ENCODE measurements around the gene KRT1.

DNA sequence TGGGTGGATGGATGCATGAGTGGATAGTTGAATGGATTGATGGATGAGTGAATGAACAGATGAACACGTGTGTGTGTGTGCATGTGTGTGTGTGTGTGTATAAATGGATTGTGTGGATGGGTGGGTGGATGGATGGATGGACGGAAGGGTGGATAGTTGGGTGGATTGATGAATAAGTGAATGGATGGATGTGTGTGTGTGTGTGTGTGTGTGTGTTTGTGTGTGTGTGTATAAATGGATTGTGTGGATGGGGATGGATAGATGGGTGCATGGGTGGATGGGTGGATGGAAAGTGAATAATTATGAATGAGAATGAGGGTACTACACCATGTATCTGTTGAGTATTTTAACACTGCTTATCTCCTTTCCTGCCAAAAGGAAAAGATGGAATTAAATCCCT, 22.1 kb upstream of the KRT1 start:
- TF ChIP-seq EZH2 (IDR thresholded peaks at IDR 0.05; ENCODE audit: insufficient read depth, poor library complexity, severe bottlenecking) (no peak), EZH2phosphoT487 (IDR thresholded peaks at IDR 0.05; ENCODE audit: insufficient read depth, low read depth) (no peak)

Measured in GM23248 (cell line).